ENCODE results near the gene OPN3. TPM values are rescaled to one million over a fixed set of nuclear protein-coding genes. Genes with fewer than 3 reads are reported as not detected.

OPN3 gene
- total RNA-seq, 1 donor from 2014 or later, result 15.5 TPM

GRCh38 chr1:241555526-241555925 is 84.6 kb downstream of the OPN3 start:
- Histone ChIP-seq H3K4me3 (no peak overlapping the region), H3K9me3 (no peaks in the 10 kb centered on the region), H3K36me3 (no peaks in the 10 kb centered on the region), H3K4me1 (peaks cover 6% of the 10 kb centered on the region), H3K27ac (no peak overlapping the region), H3K27me3 (no peaks in the 10 kb centered on the region)
- TF ChIP-seq, protein P1, sequence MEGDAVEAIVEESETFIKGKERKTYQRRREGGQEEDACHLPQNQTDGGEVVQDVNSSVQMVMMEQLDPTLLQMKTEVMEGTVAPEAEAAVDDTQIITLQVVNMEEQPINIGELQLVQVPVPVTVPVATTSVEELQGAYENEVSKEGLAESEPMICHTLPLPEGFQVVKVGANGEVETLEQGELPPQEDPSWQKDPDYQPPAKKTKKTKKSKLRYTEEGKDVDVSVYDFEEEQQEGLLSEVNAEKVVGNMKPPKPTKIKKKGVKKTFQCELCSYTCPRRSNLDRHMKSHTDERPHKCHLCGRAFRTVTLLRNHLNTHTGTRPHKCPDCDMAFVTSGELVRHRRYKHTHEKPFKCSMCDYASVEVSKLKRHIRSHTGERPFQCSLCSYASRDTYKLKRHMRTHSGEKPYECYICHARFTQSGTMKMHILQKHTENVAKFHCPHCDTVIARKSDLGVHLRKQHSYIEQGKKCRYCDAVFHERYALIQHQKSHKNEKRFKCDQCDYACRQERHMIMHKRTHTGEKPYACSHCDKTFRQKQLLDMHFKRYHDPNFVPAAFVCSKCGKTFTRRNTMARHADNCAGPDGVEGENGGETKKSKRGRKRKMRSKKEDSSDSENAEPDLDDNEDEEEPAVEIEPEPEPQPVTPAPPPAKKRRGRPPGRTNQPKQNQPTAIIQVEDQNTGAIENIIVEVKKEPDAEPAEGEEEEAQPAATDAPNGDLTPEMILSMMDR (IDR thresholded peaks at IDR 0.05), result no peak
- TF ChIP-seq POLR2A (IDR thresholded peaks at IDR 0.05) (no peak), POLR2AphosphoS5 (IDR thresholded peaks at IDR 0.05; ENCODE audit: insufficient read depth in 1 of 2, low read depth in 1 of 2) (no peak)
- no peak for DNase-seq (ENCODE audit: extremely low spot score in 2 of 2)
- intact Hi-C loops (cut with DNase I), result no loop called here

- no peak for TF ChIP-seq POLR2AphosphoS5 (IDR thresholded peaks at IDR 0.05; ENCODE audit: insufficient read depth in 1 of 2, low read depth in 1 of 2)
- TF ChIP-seq, protein P1 (IDR thresholded peaks at IDR 0.05), result no peak
- no peak for TF ChIP-seq POLR2A (IDR thresholded peaks at IDR 0.05)
- Histone ChIP-seq H3K27ac (no peak overlapping the region), H3K4me1 (peaks cover 6% of the 10 kb centered on the region), H3K4me3 (no peak overlapping the region), H3K9me3 (no peaks in the 10 kb centered on the region), H3K27me3 (no peaks in the 10 kb centered on the region), H3K36me3 (no peaks in the 10 kb centered on the region)
- DNase-seq (ENCODE audit: extremely low spot score in 2 of 2), result no peak
- intact Hi-C loops (cut with DNase I), result no loop called here
Measured at GRCh38 chr1:241553886-241554592, 86.1 kb downstream of the OPN3 start.

GRCh38 chr1:241551759-241552638 is 88.2 kb downstream of the OPN3 start:
- Histone ChIP-seq H3K9me3 (no peaks in the 10 kb centered on the region), H3K4me3 (no peak overlapping the region), H3K36me3 (no peaks in the 10 kb centered on the region), H3K4me1 (no peaks in the 10 kb centered on the region), H3K27ac (no peak overlapping the region), H3K27me3 (no peaks in the 10 kb centered on the region)
- intact Hi-C loops (cut with DNase I), result no loop called here
- TF ChIP-seq, protein P1 (IDR thresholded peaks at IDR 0.05), result no peak
- TF ChIP-seq POLR2A (IDR thresholded peaks at IDR 0.05) (no peak), POLR2AphosphoS5 (IDR thresholded peaks at IDR 0.05; ENCODE audit: insufficient read depth in 1 of 2, low read depth in 1 of 2) (no peak)
- no peak for DNase-seq (ENCODE audit: extremely low spot score in 2 of 2)

GRCh38 chr1:241550318-241550717 is 89.9 kb downstream of the OPN3 start:
- no peaks in the 10 kb centered on the region for H3K36me3 ChIP-seq
- DNase-seq (ENCODE audit: extremely low spot score in 2 of 2), result no peak
- H3K4me3 ChIP-seq, result no peak overlapping the region
- intact Hi-C loops (cut with DNase I), result no loop called here
- H3K4me1 ChIP-seq, result no peaks in the 10 kb centered on the region
- H3K27ac ChIP-seq, result no peak overlapping the region
- H3K9me3 ChIP-seq, result no peaks in the 10 kb centered on the region
- H3K27me3 ChIP-seq, result no peaks in the 10 kb centered on the region
- TF ChIP-seq POLR2A (IDR thresholded peaks at IDR 0.05), result no peak
- TF ChIP-seq, protein P1 (IDR thresholded peaks at IDR 0.05), result no peak
- TF ChIP-seq POLR2AphosphoS5 (IDR thresholded peaks at IDR 0.05; ENCODE audit: insufficient read depth in 1 of 2, low read depth in 1 of 2), result no peak

Measured in vagina (tissue), 2 donors.